ENCODE measurements around the gene TAS2R30. TPM values are rescaled to one million over a fixed set of nuclear protein-coding genes. Genes with fewer than 3 reads are reported as not detected.

Gene TAS2R30
- total and polyA plus RNA-seq, 9 of the 15 experiments (the other 6 are each of a cell fraction or from before 2014, with no cell fraction given), result 0.11 to 4.0 (median 0.99) TPM; not detected in 3

- TF ChIP-seq MAFK (IDR thresholded peaks at IDR 0.05; ENCODE audit: low read length) (no peak), ELF2 (CRISPR knock-in tag; IDR thresholded peaks at IDR 0.05) (no peak), ZBTB11 (CRISPR knock-in tag; IDR thresholded peaks at IDR 0.05) (0 out of 6 replicates have a peak, but pooled peaks of 1 of the 3 experiments have one; percentile 21), GABPA (tag; conservative IDR thresholded peaks at IDR 0.05; ENCODE audit: low read depth) (peak; percentile 71), HOMEZ (CRISPR knock-in tag; IDR thresholded peaks at IDR 0.05) (no peak), ATF7 (IDR thresholded peaks at IDR 0.05) (0 out of 2 replicates have a peak, but pooled peaks have one; percentile 45), TAF1 (IDR thresholded peaks at IDR 0.05; ENCODE audit: control insufficient read depth, extremely low read depth, insufficient read depth, low read length, severe bottlenecking) (peak; percentile 40), HMGN3 (IDR thresholded peaks at IDR 0.05; ENCODE audit: borderline replicate concordance, extremely low read depth, insufficient read length, low read depth, low read length) (peak; percentile 39), CEBPZ (IDR thresholded peaks at IDR 0.05; ENCODE audit: borderline replicate concordance, low read depth, low read length) (no peak), MYBL2 (IDR thresholded peaks at IDR 0.05; ENCODE audit: low read depth) (no peak; the same call in 1 of the 2 replicates), MYBL2 (CRISPR knock-in tag; IDR thresholded peaks at IDR 0.05; ENCODE audit: borderline replicate concordance) (no peak), RFX1 (IDR thresholded peaks at IDR 0.05) (no peak), HNRNPUL1 (IDR thresholded peaks at IDR 0.05; ENCODE audit: low read length) (no peak), ZNF778 (CRISPR knock-in tag; IDR thresholded peaks at IDR 0.05) (no peak), NFE2L1 (tag; IDR thresholded peaks at IDR 0.05; ENCODE audit: borderline replicate concordance, low read depth) (no peak), SMAD1 (IDR thresholded peaks at IDR 0.05; ENCODE audit: low read depth, low read length, partially characterized antibody) (no peak), MXD1 (CRISPR knock-in tag; IDR thresholded peaks at IDR 0.05; ENCODE audit: borderline replicate concordance, poor library complexity, severe bottlenecking) (no peak)
Measured at GRCh38 chr12:11171145-11171968, 36.9 kb upstream of the TAS2R30 start, which contains the start of gene SMIM10L1 (continued).
